Brain pericyte (primary cell): ENCODE results near the gene SH3BP4.

ENCODE experiments used
- DNase-seq: peaks from one replicate; pipeline ENCODE4 v3.0.0-alpha.2; 2012; ENCODE audit warnings: low read depth, low spot score

Gene SH3BP4

GRCh38 chr2:234951664-234952269, at the start of gene SH3BP4:
TSS of gene SH3BP4 (plus strand) at chr2:234952017. CDS start at chr2:235035003, 82,986 bp downstream.
- no peak for DNase-seq

- no peak for DNase-seq
Measured at GRCh38 chr2:234904785-234905184, 47.0 kb upstream of the SH3BP4 start.

- no peak for DNase-seq
Measured at GRCh38 chr2:234905547-234906265, 46.1 kb upstream of the SH3BP4 start.

GRCh38 chr2:234910186-234910679, 41.6 kb upstream of the SH3BP4 start:
- no peak for DNase-seq

GRCh38 chr2:234911271-234911670, 40.5 kb upstream of the SH3BP4 start:
- DNase-seq = no peak

GRCh38 chr2:234912437-234912836, 39.4 kb upstream of the SH3BP4 start:
- no peak for DNase-seq

- DNase-seq = no peak
Measured at GRCh38 chr2:234913208-234913626, 38.6 kb upstream of the SH3BP4 start.

GRCh38 chr2:234914371-234915154, 37.3 kb upstream of the SH3BP4 start:
- no peak for DNase-seq

GRCh38 chr2:234916674-234917073, 35.1 kb upstream of the SH3BP4 start:
- no peak for DNase-seq

GRCh38 chr2:234917211-234917975, 34.4 kb upstream of the SH3BP4 start:
- no peak for DNase-seq

- no peak for DNase-seq
Measured at GRCh38 chr2:234919711-234920110, 32.1 kb upstream of the SH3BP4 start.

- DNase-seq = no peak
Measured at GRCh38 chr2:234920836-234921235, 31.0 kb upstream of the SH3BP4 start.

GRCh38 chr2:234929002-234929401, 22.8 kb upstream of the SH3BP4 start:
- no peak for DNase-seq

- DNase-seq = no peak
Measured at GRCh38 chr2:234930397-234930796, 21.4 kb upstream of the SH3BP4 start.

GRCh38 chr2:234931371-234931770, 20.4 kb upstream of the SH3BP4 start:
- no peak for DNase-seq

- no peak for DNase-seq
Measured at GRCh38 chr2:234932591-234933168, 19.1 kb upstream of the SH3BP4 start.

GRCh38 chr2:234935311-234935710, 16.5 kb upstream of the SH3BP4 start:
- no peak for DNase-seq

GRCh38 chr2:234939576-234939975, 12.2 kb upstream of the SH3BP4 start:
- DNase-seq = no peak

GRCh38 chr2:234939996-234940395, 11.8 kb upstream of the SH3BP4 start:
- no peak for DNase-seq

GRCh38 chr2:234940527-234940926, 11.3 kb upstream of the SH3BP4 start:
- DNase-seq = no peak

GRCh38 chr2:234945339-234945873, 6.4 kb upstream of the SH3BP4 start:
- DNase-seq = no peak
